ENCODE data around the gene CCL25. TPM values are rescaled to one million over a fixed set of nuclear protein-coding genes. Genes with fewer than 3 reads are reported as not detected.

CCL25 gene
- total RNA-seq, 1 experiment from 2014 or later: not detected

DNA sequence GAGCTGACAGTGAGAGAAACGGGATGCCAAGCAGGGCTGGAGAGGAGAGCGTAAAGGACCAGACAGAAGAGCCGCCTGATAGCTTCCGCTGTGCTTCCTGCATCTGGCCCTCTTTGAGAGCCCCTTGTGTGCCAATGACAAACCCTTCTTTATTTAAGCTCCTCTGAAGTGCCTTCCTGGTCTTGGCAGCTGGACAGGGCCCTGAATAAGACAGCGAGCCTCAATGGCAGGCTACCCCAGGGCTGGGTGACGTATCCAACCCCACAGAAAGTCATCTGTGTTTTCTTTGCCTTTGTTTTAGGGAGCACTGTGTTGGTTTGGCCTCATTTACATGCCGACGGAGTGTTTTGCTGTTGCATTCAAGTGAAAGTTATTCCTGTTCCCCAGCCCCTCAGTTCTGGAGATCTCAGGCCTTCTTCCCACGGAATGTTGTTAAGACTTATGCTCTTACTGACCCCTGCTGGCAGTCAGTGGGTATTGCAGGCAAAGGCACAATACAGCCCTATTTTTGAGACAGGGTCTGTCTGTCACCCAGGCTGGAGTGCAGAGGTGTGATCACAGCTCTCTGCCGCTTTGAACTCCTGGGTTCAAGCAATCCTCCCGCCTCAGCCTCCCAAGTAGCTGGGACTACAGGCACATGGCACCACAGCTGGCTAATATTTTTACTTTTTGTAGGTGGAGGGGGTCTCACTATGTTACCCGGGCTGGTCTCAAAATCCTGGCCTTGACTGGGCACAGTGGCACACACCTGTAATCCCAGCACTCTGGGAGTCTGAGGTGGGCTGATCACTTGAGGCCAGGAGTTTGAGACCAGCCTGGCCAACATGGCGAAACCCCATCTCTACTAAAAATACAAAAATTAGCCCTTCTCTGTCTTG lies 16.8 kb downstream of the CCL25 start (continued):
- TF ChIP-seq, protein P1, sequence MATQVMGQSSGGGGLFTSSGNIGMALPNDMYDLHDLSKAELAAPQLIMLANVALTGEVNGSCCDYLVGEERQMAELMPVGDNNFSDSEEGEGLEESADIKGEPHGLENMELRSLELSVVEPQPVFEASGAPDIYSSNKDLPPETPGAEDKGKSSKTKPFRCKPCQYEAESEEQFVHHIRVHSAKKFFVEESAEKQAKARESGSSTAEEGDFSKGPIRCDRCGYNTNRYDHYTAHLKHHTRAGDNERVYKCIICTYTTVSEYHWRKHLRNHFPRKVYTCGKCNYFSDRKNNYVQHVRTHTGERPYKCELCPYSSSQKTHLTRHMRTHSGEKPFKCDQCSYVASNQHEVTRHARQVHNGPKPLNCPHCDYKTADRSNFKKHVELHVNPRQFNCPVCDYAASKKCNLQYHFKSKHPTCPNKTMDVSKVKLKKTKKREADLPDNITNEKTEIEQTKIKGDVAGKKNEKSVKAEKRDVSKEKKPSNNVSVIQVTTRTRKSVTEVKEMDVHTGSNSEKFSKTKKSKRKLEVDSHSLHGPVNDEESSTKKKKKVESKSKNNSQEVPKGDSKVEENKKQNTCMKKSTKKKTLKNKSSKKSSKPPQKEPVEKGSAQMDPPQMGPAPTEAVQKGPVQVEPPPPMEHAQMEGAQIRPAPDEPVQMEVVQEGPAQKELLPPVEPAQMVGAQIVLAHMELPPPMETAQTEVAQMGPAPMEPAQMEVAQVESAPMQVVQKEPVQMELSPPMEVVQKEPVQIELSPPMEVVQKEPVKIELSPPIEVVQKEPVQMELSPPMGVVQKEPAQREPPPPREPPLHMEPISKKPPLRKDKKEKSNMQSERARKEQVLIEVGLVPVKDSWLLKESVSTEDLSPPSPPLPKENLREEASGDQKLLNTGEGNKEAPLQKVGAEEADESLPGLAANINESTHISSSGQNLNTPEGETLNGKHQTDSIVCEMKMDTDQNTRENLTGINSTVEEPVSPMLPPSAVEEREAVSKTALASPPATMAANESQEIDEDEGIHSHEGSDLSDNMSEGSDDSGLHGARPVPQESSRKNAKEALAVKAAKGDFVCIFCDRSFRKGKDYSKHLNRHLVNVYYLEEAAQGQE (IDR thresholded peaks at IDR 0.05; ENCODE audit: low read depth): no peak
- TF ChIP-seq ZFX (IDR thresholded peaks at IDR 0.05) (no peak), TCF7L2 (IDR thresholded peaks at IDR 0.05; ENCODE audit: borderline replicate concordance, extremely low read depth, insufficient read depth, insufficient read length) (no peak), JUND (IDR thresholded peaks at IDR 0.05) (no peak), POLR2A (IDR thresholded peaks at IDR 0.05; ENCODE audit: borderline replicate concordance, extremely low read depth, insufficient read depth, insufficient read length) (no peak), CEBPB (IDR thresholded peaks at IDR 0.05; ENCODE audit: low read depth) (no peak)
- TF ChIP-seq, protein P2, sequence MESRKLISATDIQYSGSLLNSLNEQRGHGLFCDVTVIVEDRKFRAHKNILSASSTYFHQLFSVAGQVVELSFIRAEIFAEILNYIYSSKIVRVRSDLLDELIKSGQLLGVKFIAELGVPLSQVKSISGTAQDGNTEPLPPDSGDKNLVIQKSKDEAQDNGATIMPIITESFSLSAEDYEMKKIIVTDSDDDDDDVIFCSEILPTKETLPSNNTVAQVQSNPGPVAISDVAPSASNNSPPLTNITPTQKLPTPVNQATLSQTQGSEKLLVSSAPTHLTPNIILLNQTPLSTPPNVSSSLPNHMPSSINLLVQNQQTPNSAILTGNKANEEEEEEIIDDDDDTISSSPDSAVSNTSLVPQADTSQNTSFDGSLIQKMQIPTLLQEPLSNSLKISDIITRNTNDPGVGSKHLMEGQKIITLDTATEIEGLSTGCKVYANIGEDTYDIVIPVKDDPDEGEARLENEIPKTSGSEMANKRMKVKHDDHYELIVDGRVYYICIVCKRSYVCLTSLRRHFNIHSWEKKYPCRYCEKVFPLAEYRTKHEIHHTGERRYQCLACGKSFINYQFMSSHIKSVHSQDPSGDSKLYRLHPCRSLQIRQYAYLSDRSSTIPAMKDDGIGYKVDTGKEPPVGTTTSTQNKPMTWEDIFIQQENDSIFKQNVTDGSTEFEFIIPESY (IDR thresholded peaks at IDR 0.05; ENCODE audit: extremely low read depth, insufficient replicate concordance, low read length): no peak

DNA sequence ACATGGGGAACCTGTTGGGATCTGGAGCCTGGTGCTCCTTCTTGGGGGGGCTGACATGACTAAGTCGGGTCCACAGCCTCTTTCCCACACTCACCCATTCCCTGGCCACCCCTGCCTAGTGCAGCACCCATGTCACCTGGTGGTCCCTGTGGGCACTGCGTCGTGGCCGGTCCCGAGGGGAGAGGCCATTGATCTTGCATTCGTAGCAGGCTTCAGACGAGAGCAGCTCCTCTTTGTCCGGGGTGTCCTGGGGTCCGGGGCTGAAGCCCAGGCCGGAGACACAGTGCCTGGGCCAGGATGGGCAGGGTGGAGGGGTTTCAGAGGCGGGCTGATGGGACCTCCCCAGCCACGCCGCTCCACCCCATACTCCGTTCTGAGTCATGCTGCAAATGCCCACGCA lies 19.4 kb downstream of the CCL25 start:
- RAD21 ChIA-PET (ENCODE audit: low non-redundant PET in 1 of 2, low total read pairs in 2 of 2, uncharacterized antibody in 2 of 2, unreplicated experiment in 2 of 2): no interaction called here
- POLR2A ChIA-PET: no interaction called here
- no peaks in the 10 kb centered on the region; a peak in 1 of 4 replicates for H3K4me1 ChIP-seq (ENCODE audit: control insufficient read depth in 1 of 2, insufficient read depth in 2 of 2, low read length in 2 of 2)
- H3K27ac ChIP-seq (ENCODE audit: low read depth, low read length): no peak overlapping the region
- no TSS peak for BruUV-seq (replicated peaks)
- H2AFZ ChIP-seq (ENCODE audit: low read depth, low read length, poor library complexity, severe bottlenecking): no peak overlapping the region
- H3K79me2 ChIP-seq (ENCODE audit: insufficient read depth, low read length): no peaks in the 10 kb centered on the region
- no peak for ATAC-seq
- H3K27me3 ChIP-seq (ENCODE audit: insufficient read depth, low read length): no peaks in the 10 kb centered on the region
- H3K4me3 ChIP-seq (replicated peaks in 1 of 2; ENCODE audit: low read depth in 1 of 2, low read length in 2 of 2): no peak overlapping the region
- DNase-seq (ENCODE audit: low read depth, low spot score): no peak
- CTCF ChIA-PET: no interaction called here
- H4K20me1 ChIP-seq (ENCODE audit: insufficient read depth): no peaks in the 10 kb centered on the region
- no peaks in the 10 kb centered on the region for H3K9me2 ChIP-seq (ENCODE audit: insufficient read depth)
- no peak overlapping the region for H3K4me2 ChIP-seq (ENCODE audit: low read length)
- H3K9ac ChIP-seq (ENCODE audit: low read length): no peak overlapping the region
- H3K9me3 ChIP-seq (ENCODE audit: control insufficient read depth in 1 of 2, insufficient read depth in 1 of 2, low read depth in 1 of 2, low read length in 2 of 2): peaks cover 5 to 14% of the 10 kb centered on the region in 2 experiments; a peak in 1 of 4 replicates
- no peaks in the 10 kb centered on the region for H3K36me3 ChIP-seq (ENCODE audit: control insufficient read depth in 1 of 2, insufficient read depth in 2 of 2, low read length in 2 of 2)
- intact Hi-C loops (cut with micrococcal nuclease): no loop called here
- TF ChIP-seq EGR1 (IDR thresholded peaks at IDR 0.05; ENCODE audit: low read depth) (no peak), RAD21 (IDR thresholded peaks at IDR 0.05; ENCODE audit: low read depth) (no peak)
- TF ChIP-seq, protein P3, sequence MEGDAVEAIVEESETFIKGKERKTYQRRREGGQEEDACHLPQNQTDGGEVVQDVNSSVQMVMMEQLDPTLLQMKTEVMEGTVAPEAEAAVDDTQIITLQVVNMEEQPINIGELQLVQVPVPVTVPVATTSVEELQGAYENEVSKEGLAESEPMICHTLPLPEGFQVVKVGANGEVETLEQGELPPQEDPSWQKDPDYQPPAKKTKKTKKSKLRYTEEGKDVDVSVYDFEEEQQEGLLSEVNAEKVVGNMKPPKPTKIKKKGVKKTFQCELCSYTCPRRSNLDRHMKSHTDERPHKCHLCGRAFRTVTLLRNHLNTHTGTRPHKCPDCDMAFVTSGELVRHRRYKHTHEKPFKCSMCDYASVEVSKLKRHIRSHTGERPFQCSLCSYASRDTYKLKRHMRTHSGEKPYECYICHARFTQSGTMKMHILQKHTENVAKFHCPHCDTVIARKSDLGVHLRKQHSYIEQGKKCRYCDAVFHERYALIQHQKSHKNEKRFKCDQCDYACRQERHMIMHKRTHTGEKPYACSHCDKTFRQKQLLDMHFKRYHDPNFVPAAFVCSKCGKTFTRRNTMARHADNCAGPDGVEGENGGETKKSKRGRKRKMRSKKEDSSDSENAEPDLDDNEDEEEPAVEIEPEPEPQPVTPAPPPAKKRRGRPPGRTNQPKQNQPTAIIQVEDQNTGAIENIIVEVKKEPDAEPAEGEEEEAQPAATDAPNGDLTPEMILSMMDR (IDR thresholded peaks at IDR 0.05 in 2 of 3, conservative IDR thresholded peaks at IDR 0.05 in 1 of 3; ENCODE audit: borderline replicate concordance in 1 of 3, insufficient read depth in 1 of 3, low read depth in 2 of 3, low read length in 2 of 3): peak in 1 of 3 experiments; percentile 15; a peak in 1 of 6 replicates

Data from HCT116 (cell line).